PC-9 (cell line): ENCODE measurements around the gene MGARP. TPM values are rescaled to one million over a fixed set of nuclear protein-coding genes. Genes with fewer than 3 reads are reported as not detected.

Experiments
- BruUV-seq: library from RNA; stranded (reverse); fragments of 400-500 nt; replicated peaks from 2 replicates; lab custom pipeline; 2021; lab: Mats Ljungman, UMichigan
- CTCF ChIA-PET: fragments of 300-600 bp; sonication (Branson Sonifier 250); formaldehyde crosslinking; loops from one replicate; lab custom pipeline; 2022; ENCODE audit warnings: antibody characterized with exemption; lab: Charles Lee
- POLR2A ChIA-PET: fragments of 300-600 bp; sonication (Branson Sonifier 250); formaldehyde crosslinking; loops from one replicate; lab custom pipeline; 2022; ENCODE audit warnings: antibody characterized with exemption; ENCODE audit not compliant: unreplicated experiment; lab: Charles Lee
- DNase-seq, 2 experiments: peaks; one replicate each; pipeline versions ENCODE4 v3.0.0 to v3.0.0-alpha.2; 2015 to 2022; ENCODE audit warnings: mixed read lengths in 1 of 2
- H2AFZ ChIP-seq: fragments of 200-600 bp; sonication (generic); 2 replicates; pipeline ENCODE4 v1.8.1; 2017; ENCODE audit warnings: antibody characterized with exemption
- H3F3A ChIP-seq: fragments of 200-600 bp; sonication (generic); 2 replicates; pipeline ENCODE4 v1.8.1; 2017; ENCODE audit warnings: antibody characterized with exemption, mild to moderate bottlenecking, low read depth; ENCODE audit not compliant: insufficient read depth
- H3K27ac ChIP-seq: fragments of 200-600 bp; sonication (generic); 2 replicates; pipeline ENCODE4 v1.6.1; 2016; ENCODE audit warnings: mixed run types
- H3K27me3 ChIP-seq: fragments of 200-600 bp; sonication (generic); 2 replicates; pipeline ENCODE4 v1.6.1; 2016; ENCODE audit warnings: low read depth, mixed run types; ENCODE audit not compliant: insufficient read depth
- H3K36me3 ChIP-seq: fragments of 200-600 bp; sonication (generic); 2 replicates; pipeline ENCODE4 v1.6.1; 2016; ENCODE audit warnings: low read depth, mixed run types
- H3K4me1 ChIP-seq: fragments of 200-600 bp; sonication (generic); replicated peaks from 2 replicates; pipeline ENCODE4 v1.6.1; 2016; ENCODE audit warnings: mixed run types; ENCODE audit not compliant: insufficient read depth
- H3K4me2 ChIP-seq: fragments of 200-600 bp; sonication (generic); 2 replicates; pipeline ENCODE4 v1.6.1; 2017; ENCODE audit warnings: mixed run types
- H3K4me3 ChIP-seq: fragments of 200-600 bp; sonication (generic); 2 replicates; pipeline ENCODE4 v1.6.1; 2016; ENCODE audit warnings: mixed run types
- H3K79me2 ChIP-seq: fragments of 200-600 bp; sonication (generic); 2 replicates; pipeline ENCODE4 v1.6.1; 2017; ENCODE audit warnings: low read depth, mixed run types
- H3K9me2 ChIP-seq: fragments of 200-600 bp; sonication (generic); 2 replicates; pipeline ENCODE4 v1.8.1; 2017; ENCODE audit warnings: mild to moderate bottlenecking; ENCODE audit not compliant: insufficient read depth
- H3K9me3 ChIP-seq: fragments of 200-600 bp; sonication (generic); 2 replicates; pipeline ENCODE4 v1.8.1; 2016; ENCODE audit warnings: low read depth; ENCODE audit not compliant: insufficient read depth
- H4K20me1 ChIP-seq: fragments of 200-600 bp; sonication (generic); 2 replicates; pipeline ENCODE4 v1.8.1; 2017; ENCODE audit not compliant: insufficient read depth
- CTCF ChIP-seq: fragments of 200-600 bp; sonication (generic); conservative IDR thresholded peaks from 2 replicates; pipeline ENCODE4 v1.6.1; 2017; ENCODE audit warnings: mixed run types, antibody characterized with exemption, mild to moderate bottlenecking, moderate library complexity
- EZH2 ChIP-seq: fragments of 200-600 bp; sonication (generic); IDR thresholded peaks from 2 replicates; pipeline ENCODE4 v1.8.0; 2017; ENCODE audit warnings: antibody characterized with exemption, low read depth
- intact Hi-C: fragments of 100-400 bp; cut with micrococcal nuclease; formaldehyde crosslinking; loops from one replicate; pipeline ENCODE4 v1.10.0; 2022; ENCODE audit not compliant: unreplicated experiment
- total RNA-seq: library from RNA; stranded (reverse); gene quantifications from 2 replicates; pipeline ENCODE4 v1.2.3, GENCODE V29; 2021

The MGARP gene
- total RNA-seq, 1 experiment from 2014 or later: not detected

GRCh38 chr4:139278912-139279759 is 889 bp downstream of the MGARP start:
- Histone ChIP-seq H3K4me1 (no peaks in the 10 kb centered on the region), H2AFZ (no peak overlapping the region), H3K9me3 (no peaks in the 10 kb centered on the region), H3K27ac (no peak overlapping the region), H3K79me2 (no peaks in the 10 kb centered on the region), H3K27me3 (no peaks in the 10 kb centered on the region), H3K4me3 (no peak overlapping the region), H4K20me1 (no peaks in the 10 kb centered on the region), H3K36me3 (no peaks in the 10 kb centered on the region), H3K4me2 (no peak overlapping the region), H3F3A (no peaks in the 10 kb centered on the region), H3K9me2 (no peaks in the 10 kb centered on the region)
- DNase-seq: no peak
- TF ChIP-seq CTCF (no peak), EZH2 (no peak)
- intact Hi-C loops: no loop called here
- BruUV-seq: no TSS peak
- ChIA-PET CTCF (interaction anchor here (0.6 kb wide), 1 partner anchor 45 kb away, joined by 3 read pairs; no protein-coding TSS in a partner anchor), POLR2A (no interaction called here)

GRCh38 chr4:139278485-139278884 is 1.5 kb downstream of the MGARP start:
- TF ChIP-seq EZH2: no peak
- no peak overlapping the region for H3K4me3 ChIP-seq
- H3K9me2 ChIP-seq: no peaks in the 10 kb centered on the region
- intact Hi-C loops: no loop called here
- ChIA-PET POLR2A (no interaction called here), CTCF (interaction anchor here (0.6 kb wide), 1 partner anchor 44 kb away, joined by 3 read pairs; no protein-coding TSS in a partner anchor)
- no peak overlapping the region for H2AFZ ChIP-seq
- H3K79me2 ChIP-seq: no peaks in the 10 kb centered on the region
- H3K4me2 ChIP-seq: no peak overlapping the region
- DNase-seq: no peak
- H3K4me1 ChIP-seq: no peaks in the 10 kb centered on the region
- H4K20me1 ChIP-seq: no peaks in the 10 kb centered on the region
- H3K36me3 ChIP-seq: no peaks in the 10 kb centered on the region
- no peaks in the 10 kb centered on the region for H3K9me3 ChIP-seq
- no peaks in the 10 kb centered on the region for H3F3A ChIP-seq
- no peak overlapping the region for H3K27ac ChIP-seq
- no peaks in the 10 kb centered on the region for H3K27me3 ChIP-seq
- no TSS peak for BruUV-seq

GRCh38 chr4:139275281-139275735 is 4.7 kb downstream of the MGARP start:
- CTCF ChIA-PET: no interaction called here

More at GRCh38 chr4:139275281-139275735, 4.7 kb downstream of the MGARP start:
- no peaks in the 10 kb centered on the region for H3K9me3 ChIP-seq
- TF ChIP-seq CTCF (no peak), EZH2 (no peak)
- H3F3A ChIP-seq: no peaks in the 10 kb centered on the region
- intact Hi-C loops: no loop called here
- H4K20me1 ChIP-seq: no peaks in the 10 kb centered on the region
- H3K79me2 ChIP-seq: no peaks in the 10 kb centered on the region
- no peaks in the 10 kb centered on the region for H3K4me1 ChIP-seq
- DNase-seq: no peak
- POLR2A ChIA-PET: no interaction called here
- no TSS peak for BruUV-seq
- H3K9me2 ChIP-seq: no peaks in the 10 kb centered on the region
- H2AFZ ChIP-seq: no peak overlapping the region
- no peaks in the 10 kb centered on the region for H3K27me3 ChIP-seq
- no peak overlapping the region for H3K4me3 ChIP-seq
- H3K36me3 ChIP-seq: no peaks in the 10 kb centered on the region
- no peak overlapping the region for H3K4me2 ChIP-seq
- no peak overlapping the region for H3K27ac ChIP-seq
